Measurements from ENCODE around the gene NFATC4.

The NFATC4 gene

GRCh38 chr14:24411443-24412389 lies 43.7 kb downstream of the NFATC4 start:
- DNase-seq (ENCODE audit: low spot score): peak; percentile 55

GRCh38 chr14:24414077-24414476 lies 46.1 kb downstream of the NFATC4 start:
- no peak for DNase-seq (ENCODE audit: low spot score)

GRCh38 chr14:24414732-24415420 lies 46.9 kb downstream of the NFATC4 start:
- no peak for DNase-seq (ENCODE audit: low spot score)

GRCh38 chr14:24415421-24416253 lies 47.7 kb downstream of the NFATC4 start:
- no peak for DNase-seq (ENCODE audit: low spot score)

- DNase-seq (ENCODE audit: low spot score): no peak
Observed at GRCh38 chr14:24416254-24416931, 48.4 kb downstream of the NFATC4 start.

- no peak for DNase-seq (ENCODE audit: low spot score)
Observed at GRCh38 chr14:24416932-24417619, 49.1 kb downstream of the NFATC4 start.

GRCh38 chr14:24417832-24418491 lies 50.0 kb downstream of the NFATC4 start:
- DNase-seq (ENCODE audit: low spot score): no peak

DNA sequence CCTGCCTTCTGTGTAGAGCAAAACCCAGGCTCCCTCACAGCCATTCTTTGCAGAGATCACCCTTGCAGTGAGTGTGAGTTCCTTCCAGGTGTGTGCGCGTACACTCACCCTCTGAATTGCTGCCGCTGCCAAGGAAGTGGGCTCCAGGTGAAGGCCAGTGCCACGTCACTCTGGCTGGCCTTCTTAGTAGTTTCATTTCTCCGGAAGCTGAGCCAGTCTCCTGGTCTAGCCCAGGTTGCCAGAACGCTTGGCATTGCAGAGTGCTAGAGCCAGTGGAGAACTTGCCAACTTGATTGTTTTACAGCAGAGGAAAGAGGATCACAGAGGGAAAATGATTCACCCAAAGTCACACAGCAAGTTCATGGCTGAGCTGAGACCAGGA lies 50.5 kb downstream of the NFATC4 start:
- DNase-seq (ENCODE audit: low spot score): no peak

DNA sequence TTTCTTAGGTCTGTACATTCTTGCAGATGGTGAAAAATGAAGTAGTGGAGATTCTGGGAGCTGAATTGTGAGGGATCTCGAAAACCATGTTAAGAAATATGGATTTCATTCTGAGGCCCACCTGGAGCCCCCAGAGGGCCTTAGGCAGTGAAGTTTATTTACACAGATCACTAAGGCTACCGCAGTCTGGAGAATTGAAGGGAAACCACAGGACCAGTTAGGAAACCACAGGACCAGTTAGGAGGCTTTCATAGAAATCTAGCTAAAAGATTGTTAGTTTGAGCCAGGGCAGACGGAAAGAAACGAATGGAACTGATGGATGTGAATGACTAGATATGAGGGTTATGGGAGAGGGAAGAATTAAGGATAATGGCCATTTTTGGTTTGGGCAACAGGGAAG lies 54.3 kb downstream of the NFATC4 start:
- DNase-seq (ENCODE audit: low spot score): no peak

DNA sequence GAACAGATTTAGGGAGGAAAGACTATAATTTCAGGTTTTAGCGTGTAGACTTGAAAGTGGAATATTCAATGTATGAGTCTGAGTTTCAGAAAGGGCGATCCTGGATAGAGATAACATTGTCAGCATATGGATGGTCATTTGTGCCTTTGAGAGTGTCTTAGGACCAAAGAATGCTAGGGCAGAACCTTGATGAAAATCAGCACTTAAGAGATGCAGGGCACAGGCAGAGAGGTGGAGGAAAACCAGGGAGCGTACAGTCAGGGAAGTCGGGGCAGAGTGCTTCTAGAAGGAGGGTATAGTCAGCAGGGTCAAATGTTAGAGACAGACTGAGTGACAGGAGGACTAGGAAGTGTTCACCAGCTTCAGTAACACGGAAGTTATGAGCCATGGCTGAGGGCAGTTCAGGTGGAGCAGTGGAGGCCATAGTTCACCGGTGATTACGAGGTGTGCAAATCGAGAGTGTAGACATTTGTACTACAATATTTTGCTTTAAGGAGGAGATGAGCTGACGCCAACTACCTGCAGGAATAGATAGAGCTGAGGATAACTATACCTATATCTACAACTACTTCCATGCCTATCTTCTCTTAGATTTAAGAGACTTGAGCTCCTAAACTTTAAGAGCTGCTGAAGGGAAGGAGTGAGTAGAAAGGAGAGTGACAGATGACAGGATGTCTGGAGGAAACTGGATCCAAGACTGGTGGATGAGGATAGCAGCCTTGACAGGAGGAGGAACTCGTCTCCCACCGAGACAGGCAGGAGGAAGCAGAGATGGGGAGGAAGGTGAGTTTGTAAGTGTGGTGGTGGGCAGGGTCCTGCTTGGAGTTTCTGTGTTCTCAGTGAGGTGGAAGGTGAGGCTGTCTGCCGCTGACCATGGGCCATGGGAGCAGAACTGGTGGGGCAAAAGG lies 55.0 kb downstream of the NFATC4 start:
- no peak for DNase-seq (ENCODE audit: low spot score)

DNA sequence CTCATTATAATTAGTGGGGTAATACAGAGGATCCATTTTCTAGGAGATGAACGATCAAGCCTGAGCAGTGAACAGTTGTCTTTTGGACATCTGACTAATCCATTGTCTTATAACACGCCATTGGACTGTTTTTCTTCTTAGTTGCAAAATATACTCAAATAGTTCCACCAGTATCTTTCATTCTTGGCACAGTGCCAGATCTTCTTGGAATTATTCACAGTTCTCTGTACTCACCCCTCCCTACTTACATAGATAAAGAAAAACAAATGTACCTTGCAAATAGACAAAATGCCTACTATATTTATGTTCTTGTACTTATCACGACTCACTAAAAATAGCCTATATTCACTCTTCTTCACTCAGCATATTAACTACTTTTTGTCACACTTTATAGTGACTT lies 57.7 kb downstream of the NFATC4 start:
- DNase-seq (ENCODE audit: low spot score): peak; percentile 28

GRCh38 chr14:24426150-24426911 lies 58.3 kb downstream of the NFATC4 start:
- no peak for DNase-seq (ENCODE audit: low spot score)

DNA sequence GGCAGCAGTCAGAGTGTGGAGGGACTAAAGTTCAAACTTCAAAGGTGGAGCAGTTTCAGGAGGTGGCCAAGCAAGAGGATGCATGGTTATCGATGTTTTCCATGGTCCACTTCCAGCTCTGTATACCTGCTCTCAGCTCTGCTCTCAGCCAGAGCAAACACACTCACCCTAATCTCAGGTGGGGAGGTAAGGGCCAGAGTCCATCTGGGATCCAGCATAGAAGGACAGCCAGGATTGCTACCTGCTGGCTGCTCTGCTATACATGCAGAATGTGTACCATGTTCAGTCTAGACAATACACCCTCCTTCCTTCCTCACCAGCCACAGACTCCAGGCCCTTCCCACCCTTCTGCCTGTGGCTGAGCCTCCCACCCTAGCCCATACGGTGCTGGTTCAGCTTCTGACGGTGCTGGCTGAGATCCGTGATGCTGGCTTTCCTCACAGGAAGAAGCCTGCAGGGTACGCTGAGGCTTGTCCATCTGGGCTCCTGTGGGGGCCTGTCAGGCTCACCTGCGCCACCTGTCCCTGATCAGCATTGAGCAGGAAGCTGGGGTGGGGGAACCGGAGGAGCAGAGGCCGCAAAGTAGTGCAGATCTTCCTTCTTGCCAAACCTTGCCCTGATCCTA lies 59.0 kb downstream of the NFATC4 start:
- no peak for DNase-seq (ENCODE audit: low spot score)

- DNase-seq (ENCODE audit: low spot score): no peak
Observed at GRCh38 chr14:24427537-24428508, 59.8 kb downstream of the NFATC4 start.

DNA sequence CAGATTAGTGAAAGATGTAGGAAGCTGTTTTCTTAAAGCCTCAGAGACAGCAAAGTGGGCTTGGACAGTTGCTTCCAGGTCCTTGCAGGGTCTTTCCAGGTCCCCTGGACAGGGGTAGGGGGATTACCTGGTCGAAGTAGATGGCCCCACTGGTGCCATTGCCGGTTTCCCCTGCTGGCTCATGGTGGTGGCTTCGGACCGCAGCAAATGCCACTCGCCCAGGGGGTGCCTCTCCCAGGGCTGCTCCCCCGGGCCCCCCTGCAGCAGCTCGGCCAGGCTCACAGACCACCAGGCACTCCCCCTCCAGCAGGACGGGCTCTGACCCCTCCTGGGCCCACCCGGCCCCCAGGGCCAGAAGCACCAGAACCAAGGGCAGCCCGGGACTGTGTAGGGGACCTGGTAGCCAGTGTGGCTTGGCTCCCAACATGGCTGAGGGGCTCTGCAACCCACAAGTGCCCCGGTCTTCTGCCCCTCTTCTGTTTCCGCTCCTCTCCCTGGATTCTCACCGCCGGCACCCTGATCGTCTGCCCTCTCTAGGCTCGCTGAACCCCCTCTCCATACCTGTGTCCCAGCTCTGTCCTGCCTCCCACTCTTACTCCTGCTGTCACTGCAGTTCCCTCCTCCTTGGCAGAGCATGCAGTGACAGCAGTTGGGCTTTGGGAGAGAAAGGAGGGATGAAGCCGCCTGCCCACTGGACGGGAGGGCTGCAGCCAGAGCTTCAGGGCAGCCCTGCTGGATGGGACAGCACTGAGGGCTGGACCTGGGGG lies 60.8 kb downstream of the NFATC4 start:
- DNase-seq (ENCODE audit: low spot score): no peak
